Measurements from ENCODE around the gene PHLPP1.

Gene PHLPP1

GRCh38 chr18:63028380-63028779, 313.0 kb downstream of the PHLPP1 start:
- no peak for DNase-seq
